Muscle of arm (tissue), 12 donors: ENCODE results near the gene WNK1. TPM values are rescaled to one million over a fixed set of nuclear protein-coding genes. Genes with fewer than 3 reads are reported as not detected.
A peak's percentile ranks its signal among the peaks of the same experiment; 100 is the strongest.
"Not testable (repeated sequence)": the region's sequence is repeated elsewhere in the genome, so short reads cannot be mapped to it uniquely, and the experiment has no call there.

Experiments
- DNase-seq: peaks from one replicate; pipeline ENCODE4 v3.0.0-alpha.2; 2013
- polyA plus RNA-seq, 12 donors: library from polyadenylated mRNA; unstranded; fragments of 120-200 nt; gene quantifications; one replicate each; pipeline ENCODE4 v1.2.1, GENCODE V29; 2013; ENCODE audit not compliant: insufficient read length in 12 of 12

WNK1 gene
- polyA plus RNA-seq, 12 donors = 48.9 to 126 (median 72.9) TPM; not detected in 1

DNA sequence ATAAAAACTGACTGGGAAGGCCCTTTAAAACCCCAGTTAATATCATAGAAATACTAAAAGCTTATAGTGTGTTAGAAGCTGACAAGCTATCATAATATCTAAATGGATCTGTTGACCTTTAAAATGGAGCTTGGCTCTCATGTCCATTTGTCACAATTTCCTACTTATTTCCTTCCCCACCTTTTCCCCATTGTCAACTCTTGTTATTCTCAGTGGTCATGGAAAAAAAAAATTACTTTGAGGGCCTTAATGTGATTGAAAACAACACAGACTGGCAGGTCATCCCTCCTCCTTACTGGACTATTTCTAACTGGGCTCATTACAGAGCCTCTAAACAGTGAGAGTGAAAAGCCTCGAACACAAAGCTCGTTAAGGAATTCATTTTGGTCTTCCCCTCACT, 13.7 kb upstream of the WNK1 start:
- DNase-seq = no peak

DNA sequence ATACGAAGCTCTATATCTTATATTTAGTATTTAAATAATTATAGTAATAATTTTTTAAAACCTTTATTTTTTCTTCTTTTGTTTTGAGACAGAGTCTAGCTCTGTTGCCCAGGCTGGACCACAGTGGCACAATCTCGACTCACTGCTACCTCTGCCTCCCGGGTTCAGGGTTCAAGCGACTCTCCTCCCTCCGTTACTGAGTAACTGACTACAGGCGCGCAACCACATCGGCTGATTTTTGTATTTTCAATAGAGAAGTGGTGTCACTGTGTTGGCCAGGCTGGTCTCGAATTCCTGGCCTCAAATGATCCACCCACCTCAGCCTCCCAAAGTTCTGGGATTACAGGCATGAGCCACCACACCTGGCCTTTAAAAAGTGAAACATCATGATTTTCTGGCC, 13.0 kb upstream of the WNK1 start:
- DNase-seq = no peak

DNA sequence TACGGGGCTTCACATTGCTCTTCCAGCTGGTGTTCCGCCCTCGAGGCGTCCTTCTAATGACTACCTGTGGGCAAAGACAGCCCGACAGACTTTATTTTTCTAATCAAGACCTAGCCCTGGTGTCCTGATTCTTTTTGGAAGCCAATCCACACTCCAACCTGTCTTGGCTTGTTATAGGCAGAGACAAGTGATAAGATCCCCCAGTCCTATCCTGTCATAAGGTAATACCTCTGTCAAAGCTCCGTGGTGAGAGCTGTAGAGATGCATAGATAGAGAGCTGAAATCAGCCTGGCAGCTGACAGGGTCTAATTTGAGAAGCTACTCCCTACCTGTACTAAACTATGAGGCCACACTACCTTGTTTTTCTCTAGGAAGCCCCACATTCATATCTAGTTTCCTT, 11.5 kb upstream of the WNK1 start:
- no peak for DNase-seq

DNA sequence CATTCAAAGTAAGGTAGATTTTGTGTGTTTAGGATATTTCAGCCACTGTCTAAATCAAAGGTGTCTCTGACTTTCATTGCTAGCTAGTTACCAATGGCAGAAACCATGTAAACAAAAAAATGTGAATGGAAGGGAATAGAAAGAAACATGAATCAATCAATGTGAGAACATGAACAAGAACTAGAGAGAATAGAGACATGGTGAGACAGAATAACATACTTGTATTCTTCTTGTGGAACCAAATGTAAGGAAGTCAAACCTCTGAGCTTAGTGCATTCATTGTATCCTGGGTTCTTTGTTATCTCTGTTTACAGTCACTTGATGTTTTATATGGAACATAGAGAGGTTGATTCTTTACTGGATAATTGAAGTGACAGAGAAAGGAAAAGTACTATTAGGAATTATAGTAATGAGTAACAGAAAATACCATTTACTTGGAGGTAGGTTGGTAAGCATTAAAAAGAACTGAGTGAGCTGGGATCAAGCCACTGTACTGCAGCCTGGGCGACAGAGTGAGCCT, 2.6 kb upstream of the WNK1 start:
- DNase-seq = no peak

DNA sequence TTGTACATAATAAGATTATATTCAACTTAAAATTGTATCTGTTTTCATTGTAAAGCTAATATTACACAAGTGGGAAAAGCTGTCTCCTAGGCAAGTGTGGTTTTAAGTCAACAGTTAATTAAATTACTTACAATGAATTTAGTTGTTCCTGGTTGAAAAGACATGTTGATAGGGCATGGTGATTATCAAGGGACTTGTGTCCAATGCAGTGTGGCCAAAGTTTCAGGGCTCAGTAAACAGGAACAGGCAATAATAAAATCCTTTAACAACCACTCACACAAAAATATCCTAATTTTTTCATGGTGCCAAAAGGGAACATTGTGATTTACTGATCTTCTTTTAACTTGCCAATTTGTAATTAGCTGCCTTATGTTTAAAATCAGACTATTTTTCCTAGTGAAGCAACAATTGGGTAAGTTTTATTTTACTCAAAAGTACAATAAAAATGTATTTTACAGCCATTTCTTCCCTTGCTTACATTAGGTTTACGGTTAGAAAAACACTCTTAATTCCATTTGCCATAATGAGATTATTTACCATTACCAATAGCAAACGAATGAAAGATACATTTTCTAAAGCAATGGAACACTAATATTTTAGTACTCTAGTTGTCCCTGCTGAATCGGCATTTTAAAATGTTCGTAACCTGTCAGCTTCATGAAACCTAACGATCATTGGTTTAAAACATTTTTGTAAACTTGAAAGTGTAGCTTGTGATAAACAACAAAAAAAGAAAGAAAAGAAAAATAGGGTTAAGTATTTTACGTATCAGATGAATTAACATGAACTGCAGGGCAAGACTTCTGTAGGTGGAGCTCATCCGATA, 1.8 kb upstream of the WNK1 start:
- no peak for DNase-seq

DNA sequence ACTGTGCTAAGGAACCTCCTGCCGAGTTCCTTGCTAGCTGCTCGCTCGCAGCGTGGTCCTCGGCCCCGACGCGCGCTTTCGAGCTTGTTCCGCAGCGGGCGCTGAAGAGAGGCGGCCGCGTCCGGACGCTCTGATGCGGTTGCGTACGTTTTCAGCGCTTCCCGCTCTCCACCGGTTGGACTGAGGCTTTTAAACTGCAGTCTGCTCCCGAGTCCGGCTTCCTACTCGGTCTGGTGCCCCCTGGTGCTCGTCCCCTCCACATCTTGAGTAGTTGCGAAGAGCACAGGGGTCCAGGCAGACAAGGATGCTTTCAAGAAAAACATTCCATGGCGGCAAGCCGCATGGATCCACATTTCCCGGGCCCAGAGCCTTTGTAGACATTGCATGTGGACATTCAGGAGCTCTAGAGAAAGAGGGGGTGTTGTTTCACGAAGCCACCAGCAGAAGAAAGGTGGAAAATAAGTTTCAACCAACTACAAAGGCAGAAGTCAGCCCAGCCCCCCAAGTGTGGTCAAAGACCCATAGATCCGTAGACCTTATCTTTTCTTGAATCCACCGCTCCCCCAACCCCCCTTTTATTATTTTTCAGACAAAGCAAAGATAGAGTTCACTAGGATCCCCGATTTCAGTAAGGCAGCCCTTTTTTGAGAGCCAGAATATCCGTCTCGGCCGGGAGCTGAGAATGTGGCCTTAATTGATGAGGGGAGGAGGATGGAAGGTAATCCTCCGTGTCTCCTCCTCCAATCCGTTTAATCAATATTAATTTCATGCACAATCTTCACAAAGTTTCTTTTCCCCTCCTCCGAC, 984 bp upstream of the WNK1 start:
- DNase-seq = peak; percentile 96

DNA sequence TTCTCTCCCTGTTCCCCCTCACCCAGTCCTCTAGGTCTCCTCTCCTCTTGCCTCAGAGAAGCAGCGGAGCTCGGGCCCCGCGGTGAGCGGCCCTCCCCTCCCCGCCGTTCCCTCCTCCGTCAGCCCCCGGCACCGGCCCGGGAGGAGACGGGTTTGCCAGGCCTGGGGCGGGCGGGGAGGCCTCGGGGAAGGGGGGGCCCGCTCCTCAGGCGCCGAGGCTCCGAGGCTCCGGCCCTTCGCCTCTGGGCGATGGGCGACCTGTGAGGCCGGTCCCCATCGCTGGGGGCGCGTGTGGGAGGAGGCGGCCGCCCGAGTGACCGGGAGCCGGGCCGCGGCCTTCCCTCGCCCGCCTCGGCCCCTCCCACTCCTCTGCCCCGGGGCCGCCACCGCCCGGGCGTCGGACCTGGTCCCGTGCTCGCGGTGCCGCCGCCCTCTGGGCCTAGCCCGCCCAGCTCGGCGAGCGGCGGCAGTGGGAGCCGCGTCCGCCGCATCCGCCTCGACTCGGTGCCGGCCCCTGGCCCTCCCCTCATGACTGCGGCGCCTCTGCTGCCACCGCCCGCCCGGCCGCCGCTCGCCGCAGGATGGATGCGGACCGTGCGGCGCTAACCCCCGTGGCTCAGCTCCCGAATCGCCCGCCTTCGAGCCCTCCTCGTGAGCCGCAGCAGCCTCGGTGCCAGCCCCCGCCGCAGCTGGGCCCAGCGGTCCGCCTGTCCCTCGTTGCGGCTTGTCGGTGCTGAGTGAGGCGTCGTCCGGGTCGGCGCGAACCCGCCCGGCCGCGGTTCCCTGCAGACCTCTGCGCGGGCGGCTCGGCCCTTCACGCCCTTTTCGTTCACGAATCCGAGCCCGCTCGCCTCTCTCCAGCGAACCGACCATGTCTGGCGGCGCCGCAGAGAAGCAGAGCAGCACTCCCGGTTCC, 574 bp downstream of the WNK1 start:
- DNase-seq = no peak

DNA sequence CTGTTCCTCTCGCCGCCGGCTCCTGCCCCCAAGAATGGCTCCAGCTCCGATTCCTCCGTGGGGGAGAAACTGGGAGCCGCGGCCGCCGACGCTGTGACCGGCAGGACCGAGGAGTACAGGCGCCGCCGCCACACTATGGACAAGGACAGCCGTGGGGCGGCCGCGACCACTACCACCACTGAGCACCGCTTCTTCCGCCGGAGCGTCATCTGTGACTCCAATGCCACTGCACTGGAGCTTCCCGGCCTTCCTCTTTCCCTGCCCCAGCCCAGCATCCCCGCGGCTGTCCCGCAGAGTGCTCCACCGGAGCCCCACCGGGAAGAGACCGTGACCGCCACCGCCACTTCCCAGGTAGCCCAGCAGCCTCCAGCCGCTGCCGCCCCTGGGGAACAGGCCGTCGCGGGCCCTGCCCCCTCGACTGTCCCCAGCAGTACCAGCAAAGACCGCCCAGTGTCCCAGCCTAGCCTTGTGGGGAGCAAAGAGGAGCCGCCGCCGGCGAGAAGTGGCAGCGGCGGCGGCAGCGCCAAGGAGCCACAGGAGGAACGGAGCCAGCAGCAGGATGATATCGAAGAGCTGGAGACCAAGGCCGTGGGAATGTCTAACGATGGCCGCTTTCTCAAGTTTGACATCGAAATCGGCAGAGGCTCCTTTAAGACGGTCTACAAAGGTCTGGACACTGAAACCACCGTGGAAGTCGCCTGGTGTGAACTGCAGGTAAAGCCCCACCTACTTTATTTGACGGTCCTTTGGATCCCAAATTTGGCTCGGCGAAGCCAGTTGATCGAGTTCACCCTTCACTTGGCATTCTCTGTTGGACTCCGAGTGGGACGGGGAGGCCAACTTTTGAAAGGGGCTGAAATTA, 1.5 kb downstream of the WNK1 start:
- DNase-seq = peak; percentile 24

DNA sequence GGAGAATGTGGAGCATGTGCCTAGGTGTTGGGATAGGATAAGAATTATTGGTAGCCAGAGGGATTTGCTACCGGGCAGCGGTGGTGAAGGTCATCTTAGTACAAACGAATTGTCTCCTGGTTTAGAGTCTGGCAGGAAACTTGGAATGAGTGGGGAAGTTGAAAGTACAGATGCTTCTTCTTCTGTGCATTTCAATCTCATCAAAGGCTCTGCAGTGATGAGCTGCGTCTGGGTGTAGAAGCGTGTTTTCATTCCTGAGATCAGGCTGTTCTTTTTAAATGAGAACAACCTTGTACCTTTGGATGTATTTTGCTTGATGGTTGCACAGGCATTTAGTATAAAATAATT, 2.1 kb downstream of the WNK1 start:
- DNase-seq = peak; percentile 17

DNA sequence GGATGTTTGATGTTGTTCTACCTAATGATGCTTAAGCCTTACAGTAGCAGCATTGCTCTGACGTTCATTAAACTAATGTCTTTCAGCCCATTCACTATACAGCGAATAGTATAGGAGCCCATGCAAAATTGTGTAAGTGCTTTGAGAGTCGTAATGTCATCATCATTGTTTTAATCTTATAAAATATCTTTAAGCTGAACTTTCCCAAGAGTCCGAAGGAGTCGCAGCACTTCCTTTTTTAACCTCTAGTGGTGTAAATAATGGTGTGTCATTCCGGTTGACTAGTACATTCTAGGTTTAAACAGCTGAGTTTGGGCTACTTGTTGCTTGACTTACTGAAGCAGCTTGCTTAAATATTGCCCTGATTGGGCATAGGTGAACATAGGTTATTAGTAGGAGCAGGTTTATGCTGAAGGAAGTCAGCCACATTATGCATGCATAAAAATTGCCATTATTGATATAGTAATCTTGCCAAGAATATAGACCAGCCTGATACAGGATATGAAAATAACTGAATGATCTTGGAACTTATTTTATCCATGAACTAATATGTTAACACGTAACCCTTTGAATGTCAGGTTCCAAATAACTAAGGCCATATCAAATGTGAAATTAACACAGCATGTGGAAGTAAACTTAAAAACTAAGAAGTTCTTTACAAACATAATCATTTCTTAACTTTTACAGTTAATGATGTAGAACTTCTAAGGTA, 2.6 kb downstream of the WNK1 start:
- DNase-seq = peak; percentile 23

DNA sequence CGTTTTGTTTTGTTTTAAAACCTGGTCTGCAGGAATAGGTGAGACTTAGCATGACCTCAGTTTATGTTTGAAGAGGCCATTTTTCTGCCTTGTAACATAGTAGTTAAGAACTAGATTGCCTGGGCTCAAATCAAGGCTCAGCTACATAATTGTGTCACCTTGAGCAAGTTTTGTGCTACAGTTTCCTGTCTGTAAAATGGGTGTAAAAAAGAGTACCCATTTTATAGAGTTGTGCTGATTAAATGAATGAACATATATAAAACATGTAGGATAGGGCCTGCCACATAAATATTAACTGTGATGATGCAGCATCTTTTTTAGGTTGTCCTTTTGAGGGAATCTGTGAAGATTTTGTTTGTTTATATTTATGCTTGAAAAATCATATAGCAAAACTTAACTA, 7.2 kb downstream of the WNK1 start:
- no peak for DNase-seq

DNA sequence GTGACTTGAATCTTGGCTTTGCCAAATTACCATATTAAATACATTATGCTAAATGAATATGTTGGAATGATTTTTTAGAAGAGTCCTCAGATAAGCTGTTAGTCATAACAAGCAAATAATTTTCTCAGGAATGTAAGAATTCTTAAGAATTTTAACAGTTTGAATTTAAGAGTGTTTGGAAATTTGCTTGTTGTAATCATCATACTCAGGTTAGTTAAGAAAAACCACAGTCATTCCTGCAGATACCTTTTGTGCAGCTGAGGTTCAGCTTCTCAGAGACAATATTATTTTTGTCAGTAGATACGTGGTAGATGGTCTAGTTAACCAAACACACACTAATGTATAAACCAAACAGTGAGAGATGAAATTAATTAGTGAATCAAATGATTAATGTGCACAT, 8.9 kb downstream of the WNK1 start:
- no peak for DNase-seq

DNA sequence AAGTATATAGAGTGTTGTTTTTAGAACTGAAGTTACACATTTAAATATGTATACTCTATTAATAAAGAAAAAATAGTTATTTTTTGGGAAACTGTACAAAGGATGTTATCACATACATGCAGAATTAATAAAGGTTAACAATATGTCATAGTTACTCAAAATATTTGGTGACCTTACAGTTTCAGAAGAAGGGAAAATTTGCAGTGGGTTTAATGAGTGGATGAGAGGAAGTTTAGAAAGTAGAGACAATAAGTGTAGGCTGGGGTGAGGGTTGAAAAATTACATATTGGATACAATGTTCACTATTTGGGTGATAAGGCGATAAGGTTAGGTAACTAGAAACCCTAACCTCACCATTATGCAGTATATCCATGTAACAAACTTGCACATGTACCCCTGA, 13.5 kb downstream of the WNK1 start:
- DNase-seq = no peak

DNA sequence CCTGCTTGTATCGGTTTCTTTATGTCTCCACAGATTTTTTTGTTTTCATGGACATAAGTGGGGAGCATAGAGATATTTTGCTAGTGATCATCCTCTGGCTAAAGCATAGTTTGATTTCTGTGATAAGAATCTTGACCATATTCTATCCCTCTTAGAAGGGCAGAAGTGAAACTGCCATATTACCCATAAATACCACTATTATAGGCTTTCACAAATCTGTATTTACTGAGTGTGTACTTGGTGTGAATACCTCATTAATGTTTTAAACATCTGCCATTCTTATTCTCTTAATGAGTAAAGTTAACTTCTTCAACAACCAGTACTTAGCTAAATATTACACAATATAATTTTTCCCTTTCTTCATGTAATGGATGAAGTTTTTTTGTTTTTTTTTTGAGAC, 16.1 kb downstream of the WNK1 start:
- no peak for DNase-seq

DNA sequence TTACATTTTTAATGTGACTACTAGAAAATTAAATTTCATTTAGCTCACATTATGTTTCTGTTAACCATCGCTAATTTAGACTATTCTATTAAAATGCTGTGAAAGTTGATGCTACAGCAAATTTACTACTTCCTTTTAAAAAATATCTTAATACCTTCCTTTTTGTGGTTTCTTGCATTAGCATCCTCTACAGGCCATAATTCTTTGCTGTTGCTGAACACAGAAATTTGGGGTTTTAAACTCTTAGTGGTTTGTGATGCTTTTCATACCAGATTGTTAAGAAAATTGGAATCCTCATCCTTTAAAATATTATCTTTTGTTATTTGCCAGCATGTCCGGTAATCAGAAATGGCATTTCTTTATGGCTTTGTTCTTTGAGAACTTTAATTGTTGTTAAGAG, 18.1 kb downstream of the WNK1 start:
- DNase-seq = no peak

DNA sequence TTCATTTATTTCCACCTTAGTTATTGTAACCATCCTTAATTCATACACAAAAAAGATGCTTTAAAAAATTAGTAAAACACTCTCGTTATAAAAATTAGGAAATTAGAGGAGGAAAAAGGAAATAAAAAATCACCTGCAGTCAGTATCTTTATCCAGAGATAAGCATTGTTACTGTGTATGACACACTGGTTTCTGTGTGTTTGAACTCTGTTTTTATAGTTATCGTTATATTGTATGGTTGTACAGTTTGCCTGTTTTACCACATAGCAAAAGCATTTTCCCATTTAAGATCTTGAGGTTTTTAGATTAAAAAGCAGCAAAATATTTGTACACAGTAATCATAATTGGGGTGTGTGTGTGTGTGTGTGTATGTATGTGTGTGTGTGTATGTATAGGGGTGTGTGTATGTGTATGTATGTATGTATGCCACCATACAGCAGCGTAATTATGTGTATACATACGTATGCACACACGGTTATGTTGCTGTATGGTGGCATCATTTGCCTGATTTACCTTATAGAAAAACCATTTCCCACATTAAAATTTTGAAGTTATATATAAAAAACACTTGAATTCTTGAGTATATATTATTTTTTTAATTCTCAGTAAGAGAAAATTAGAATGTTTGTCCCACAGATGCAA, 19.8 kb downstream of the WNK1 start:
- no peak for DNase-seq

DNA sequence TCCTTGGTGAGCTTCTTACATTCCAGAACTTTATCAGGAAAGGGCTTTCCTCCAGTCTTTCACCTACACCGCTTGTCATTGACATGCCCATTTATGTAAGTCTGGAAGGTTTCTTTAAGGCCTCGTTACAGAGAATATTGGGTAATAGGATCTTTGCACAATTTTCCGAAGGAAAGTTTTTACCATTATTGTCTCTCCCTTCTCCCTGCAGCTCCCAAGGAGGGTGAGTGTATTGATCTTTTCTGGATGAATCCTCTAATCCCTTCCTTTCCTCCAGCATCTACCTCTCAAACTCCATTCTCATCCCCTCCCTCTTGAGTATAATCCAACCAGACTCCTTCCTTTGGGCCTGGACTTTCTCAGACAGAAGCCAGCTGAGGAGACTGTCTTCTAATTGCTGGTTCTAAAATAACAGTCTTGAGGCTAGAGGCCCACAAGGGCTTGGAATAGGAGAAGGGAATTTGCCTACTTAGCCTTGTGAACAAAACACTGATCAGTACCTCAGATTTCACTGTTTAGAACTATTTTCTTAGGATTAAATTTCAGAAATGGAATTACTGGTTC, 21.8 kb downstream of the WNK1 start:
- DNase-seq = no peak

DNA sequence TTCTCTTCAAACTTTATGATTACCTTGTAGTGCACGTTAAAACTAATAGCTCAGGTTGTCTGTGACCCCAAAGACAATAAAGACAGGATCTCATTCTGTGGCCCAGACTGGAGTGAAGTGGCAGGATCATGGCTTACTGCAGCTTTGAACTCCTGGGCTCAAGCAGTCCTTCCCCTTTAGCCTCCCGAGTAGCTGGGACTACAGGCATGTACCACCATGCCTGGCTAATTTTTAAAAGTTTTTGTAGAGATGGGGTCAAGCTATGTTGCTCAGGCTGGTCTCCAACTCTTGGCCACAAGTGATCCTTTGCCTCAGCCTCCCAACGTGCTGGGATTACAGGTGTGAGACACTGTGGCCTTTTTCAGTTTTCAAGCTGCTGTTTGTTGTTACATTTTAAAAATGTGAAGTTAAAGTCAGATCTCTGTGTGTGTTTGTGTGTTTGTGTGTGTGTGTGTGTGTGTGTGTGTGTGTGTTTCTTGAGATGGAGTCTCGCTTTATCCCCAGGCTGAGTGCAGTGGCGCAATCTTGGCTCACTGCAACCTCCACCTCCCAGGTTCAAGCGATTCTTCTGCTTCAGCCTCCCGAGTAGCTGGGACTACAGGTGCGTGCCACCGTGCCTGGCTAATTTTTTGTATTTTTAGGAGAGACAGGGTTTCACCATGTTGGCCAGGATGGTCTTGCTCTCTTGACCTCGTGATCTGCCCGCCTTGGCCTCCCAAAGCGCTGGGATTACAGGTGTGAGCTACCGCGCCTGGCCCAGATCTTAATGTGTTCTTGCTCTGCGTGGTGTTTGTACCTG, 23.8 kb downstream of the WNK1 start:
- not testable (repeated sequence) for DNase-seq
